Cerebellar cortex (tissue), 1 donor: ENCODE results near the gene PTPRF.

Experiments used
- DNase-seq: peaks from one replicate; pipeline ENCODE4 v3.0.0-alpha.2; 2015; ENCODE audit warnings: low spot score

The PTPRF gene

GRCh38 chr1:43669878-43670277 is 139.2 kb downstream of the PTPRF start:
- no peak for DNase-seq

- DNase-seq, result no peak
Observed at GRCh38 chr1:43671193-43671592, 140.5 kb downstream of the PTPRF start.

- no peak for DNase-seq
Observed at GRCh38 chr1:43671626-43672330, 141.1 kb downstream of the PTPRF start.

- DNase-seq, result no peak
Observed at GRCh38 chr1:43673261-43673660, 142.6 kb downstream of the PTPRF start.
